ENCODE results near the gene KLHL12.
"Not testable (repeated sequence)": the region's sequence is repeated elsewhere in the genome, so short reads cannot be mapped to it uniquely, and the experiment has no call there.

The KLHL12 gene

DNA sequence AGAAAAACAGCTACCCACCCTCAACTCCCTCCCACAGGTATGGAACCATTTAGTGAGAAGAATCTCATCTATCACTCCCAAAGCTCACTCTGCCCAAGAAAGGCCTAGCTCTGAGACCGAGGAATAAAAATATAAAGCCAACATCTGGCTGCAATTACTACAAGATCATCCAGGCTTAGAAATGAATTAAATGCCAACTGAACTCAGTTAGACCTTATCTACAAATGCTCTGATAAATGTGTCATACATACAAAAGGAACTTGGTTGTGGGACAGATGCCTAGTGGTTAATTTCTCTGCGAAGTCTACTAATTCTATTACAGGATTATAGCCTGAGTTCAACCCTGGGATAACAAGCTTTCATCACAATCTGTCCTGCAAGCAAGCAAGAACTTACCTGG, 24.4 kb upstream of the KLHL12 start:
- no peak for DNase-seq

DNA sequence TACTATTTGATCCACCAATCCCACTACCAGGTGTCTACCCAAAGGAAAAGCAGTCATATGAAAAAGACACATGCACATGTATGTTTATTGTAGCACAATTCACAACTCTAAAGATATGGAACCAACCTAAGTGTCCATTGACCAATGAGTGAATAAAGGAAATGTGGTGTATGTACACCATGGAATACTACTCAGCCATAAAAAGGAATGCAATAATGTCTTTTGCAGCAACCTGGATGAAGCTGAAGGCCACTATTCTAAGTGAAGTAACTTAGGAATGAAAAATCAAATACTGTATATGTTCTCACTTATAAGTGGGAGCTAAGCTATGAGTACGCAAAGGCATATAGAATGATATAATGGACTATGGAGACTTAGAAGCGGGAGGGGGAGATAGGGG, 18.4 kb upstream of the KLHL12 start:
- no peak for DNase-seq

GRCh38 chr1:202944438-202944921, 17.4 kb upstream of the KLHL12 start:
- no peak for DNase-seq

- DNase-seq: no peak
These were observed 15.4 kb upstream of the KLHL12 start for GRCh38 chr1:202942426-202942825.

GRCh38 chr1:202941372-202941771, 14.3 kb upstream of the KLHL12 start:
- DNase-seq: no peak

- no peak for DNase-seq
These were observed 13.5 kb upstream of the KLHL12 start for GRCh38 chr1:202940561-202940960.

DNA sequence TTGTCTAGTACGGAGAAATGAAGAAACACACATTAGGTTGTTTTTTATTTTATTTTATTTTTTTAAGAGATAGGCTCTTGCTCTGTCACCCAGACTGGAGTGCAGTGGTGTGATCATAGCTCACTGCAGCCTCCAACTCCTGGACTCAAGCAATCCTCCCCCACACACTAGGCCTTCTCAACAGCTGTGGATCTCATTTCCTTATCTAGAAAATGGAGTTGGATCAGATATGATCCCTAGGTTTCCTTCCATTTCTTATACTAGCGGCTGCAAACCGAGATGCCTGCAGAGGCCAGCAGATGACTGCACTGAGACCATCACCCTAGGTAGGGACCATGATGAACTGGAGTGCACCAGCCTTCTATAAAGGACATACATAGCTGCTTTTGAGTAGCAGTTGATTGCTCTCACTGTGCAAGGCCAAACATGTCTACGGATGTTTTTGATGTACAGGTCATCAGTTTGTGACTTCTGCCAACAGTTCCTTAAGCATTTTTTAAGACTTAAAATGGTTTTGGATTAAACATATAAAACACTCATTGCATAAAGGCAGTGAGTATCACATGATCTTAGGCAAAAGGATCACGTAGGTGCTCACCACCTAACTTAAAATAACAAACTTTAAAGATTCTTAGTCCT, 11.4 kb upstream of the KLHL12 start:
- no peak for DNase-seq

GRCh38 chr1:202936409-202936808, 9.4 kb upstream of the KLHL12 start:
- DNase-seq: not testable (repeated sequence)

- DNase-seq: no peak
These were observed 8.8 kb upstream of the KLHL12 start for GRCh38 chr1:202935844-202936243.

DNA sequence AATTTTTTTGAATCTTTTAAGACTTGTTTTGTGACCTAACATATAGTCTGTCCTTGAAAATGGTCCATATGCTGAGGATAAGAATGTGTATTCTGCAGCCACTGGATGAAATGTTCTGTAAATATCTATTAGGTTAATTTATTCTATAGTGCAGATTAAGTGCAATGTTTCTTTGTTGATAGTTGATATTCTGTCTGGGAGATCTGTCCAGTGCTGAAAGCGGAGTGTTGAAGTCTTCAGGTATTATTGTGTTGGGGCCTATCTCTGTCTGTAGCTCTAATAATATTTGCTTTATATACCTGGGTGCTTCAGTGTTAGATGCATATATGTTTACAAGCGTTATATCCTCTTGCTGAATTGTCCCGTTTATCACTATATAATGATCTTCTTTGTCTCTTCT, 7.7 kb upstream of the KLHL12 start:
- DNase-seq: no peak

- DNase-seq: no peak
These were observed 5.4 kb upstream of the KLHL12 start for GRCh38 chr1:202932476-202932875.

- no peak for DNase-seq
These were observed 3.5 kb downstream of the KLHL12 start for GRCh38 chr1:202923533-202923932.

DNA sequence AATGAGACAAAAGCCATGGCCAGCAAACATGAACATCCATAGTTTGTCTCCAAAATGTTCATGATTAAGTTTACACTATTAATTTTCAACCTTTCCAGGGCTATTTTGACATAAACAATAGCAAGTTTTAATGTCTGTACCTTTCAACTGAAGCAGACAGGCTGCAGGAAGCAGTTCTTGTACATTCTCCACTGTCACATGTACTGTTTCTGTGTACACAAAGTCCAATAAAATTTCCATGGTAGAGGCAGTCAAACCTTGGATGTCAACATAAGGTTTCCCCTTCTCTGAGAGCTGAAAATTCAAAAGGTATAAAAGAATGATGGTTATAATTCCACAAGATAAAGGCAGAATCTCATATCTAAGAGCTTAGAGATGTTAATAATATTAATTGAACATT, 7.4 kb downstream of the KLHL12 start:
- no peak for DNase-seq

DNA sequence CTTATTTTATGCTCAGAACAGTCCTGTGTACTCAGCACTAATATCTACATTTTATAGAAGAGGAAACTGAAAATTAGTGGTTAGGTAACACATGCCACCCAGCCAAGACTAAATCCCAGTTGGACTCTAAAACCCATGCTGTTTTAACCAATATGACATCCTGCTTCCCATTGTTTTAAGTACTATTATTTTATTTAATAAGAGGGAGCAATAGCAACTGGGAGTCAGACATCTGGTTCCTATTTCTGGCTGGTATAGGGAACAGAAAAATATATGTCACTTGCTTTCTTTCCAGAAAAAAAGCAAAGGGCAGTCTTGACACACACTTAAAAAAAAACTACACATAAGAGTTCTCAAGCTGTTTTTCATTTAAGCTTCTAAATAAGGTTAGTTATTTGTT, 11.9 kb downstream of the KLHL12 start:
- DNase-seq: no peak

GRCh38 chr1:202912476-202912875, 14.6 kb downstream of the KLHL12 start:
- DNase-seq: not testable (repeated sequence)

- DNase-seq: no peak
These were observed 17.5 kb downstream of the KLHL12 start for GRCh38 chr1:202909494-202909893.

DNA sequence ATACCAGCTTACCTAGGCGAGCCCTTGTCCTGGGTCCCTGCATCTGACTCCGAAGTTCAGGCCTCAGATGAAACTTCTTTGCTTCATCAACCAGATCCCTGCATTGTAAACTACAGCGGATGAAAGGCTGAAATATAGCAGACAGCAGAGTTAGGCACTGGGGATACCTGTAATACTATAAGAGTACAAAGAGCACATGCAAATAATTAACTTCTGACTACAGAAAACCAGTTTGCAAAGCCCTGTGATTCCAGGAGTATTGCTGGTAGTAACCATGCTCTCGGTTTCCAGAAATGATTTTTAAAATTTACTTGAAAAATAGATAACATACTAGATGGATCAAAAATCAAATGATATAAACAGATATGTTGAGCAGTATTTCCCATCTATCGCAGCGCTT, 18.0 kb downstream of the KLHL12 start:
- DNase-seq: no peak

GRCh38 chr1:202905331-202905730, 21.7 kb downstream of the KLHL12 start:
- no peak for DNase-seq

- DNase-seq: not testable (repeated sequence)
These were observed 23.2 kb downstream of the KLHL12 start for GRCh38 chr1:202903808-202904207.

GRCh38 chr1:202901555-202901954, 25.5 kb downstream of the KLHL12 start:
- no peak for DNase-seq

DNA sequence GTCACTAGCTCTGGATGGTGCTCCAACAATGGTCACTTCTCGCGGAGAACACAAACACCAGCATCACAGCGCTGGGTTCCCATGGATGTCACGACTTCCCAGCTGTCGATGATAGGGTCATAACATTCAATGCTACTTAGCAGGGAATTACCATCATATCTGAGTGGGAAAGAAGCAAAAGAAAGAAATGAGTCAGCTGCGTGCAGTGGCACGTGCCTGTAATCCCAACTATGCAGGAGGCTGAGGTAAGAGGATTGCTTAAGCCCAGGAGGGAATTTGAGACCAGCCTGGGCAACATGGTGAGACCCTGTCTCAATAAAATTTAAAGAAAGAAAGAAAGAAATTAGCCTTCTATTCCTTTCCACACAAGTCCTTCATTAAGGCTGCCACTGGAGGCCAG, 34.5 kb downstream of the KLHL12 start:
- no peak for DNase-seq

DNA sequence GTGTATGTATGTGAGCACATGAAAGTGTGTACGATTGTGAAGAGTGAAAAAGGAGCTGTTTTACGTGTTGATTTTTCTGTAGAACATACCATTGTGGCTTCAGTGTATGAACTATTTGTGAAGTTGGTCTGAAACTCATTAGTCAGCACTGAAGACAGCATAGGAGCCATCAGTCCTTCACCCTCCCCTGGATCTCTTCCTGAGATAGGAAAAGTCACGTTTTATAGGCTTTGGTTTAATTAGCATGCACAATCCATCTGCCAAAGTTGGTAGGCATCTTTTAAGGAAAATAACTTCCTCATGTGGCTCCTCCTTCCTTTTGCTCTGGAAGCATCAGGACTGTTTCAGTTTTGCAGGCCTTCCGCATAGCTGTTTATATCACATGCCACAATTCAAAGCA, 36.6 kb downstream of the KLHL12 start:
- DNase-seq: no peak

DNA sequence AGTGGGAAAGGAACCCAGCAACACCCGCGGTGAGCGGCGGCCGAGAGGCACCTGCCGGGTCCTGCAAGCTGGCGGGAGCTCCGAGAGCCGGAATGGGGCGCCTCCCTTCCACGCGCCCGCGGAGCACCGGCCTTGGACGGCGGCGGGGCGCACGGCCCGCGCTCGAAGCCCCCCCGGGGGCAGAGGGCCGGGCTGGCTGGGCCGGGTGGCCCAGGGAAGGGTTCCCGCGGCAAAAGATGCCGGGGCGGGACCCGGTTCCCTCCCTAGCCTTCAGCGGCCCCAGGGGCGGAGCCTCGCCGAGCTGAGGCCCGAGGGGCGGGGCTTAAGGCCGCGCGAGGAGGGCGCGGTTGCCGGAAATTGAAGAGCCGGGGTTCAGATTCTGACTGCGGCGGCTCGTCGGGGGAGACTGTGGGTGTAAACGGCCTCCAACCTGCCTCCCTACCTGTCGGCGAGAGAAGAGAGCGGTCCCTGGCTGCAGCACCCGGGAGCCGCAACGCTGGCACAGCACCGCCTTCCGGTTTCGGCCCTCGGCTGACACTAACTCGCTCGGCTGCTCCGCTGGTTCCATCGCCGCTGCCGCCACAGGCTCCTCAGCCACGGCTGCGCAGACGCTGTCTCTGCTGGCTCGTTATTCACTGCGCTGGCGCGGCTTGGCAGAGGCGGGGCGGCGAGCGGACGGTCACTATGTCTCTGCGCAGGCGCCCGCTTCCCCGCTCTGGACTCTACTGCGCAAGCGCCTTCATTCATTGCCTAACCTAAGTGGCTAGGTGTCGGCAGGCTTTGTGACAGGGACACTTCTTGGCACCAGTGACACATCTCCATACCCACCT, 38.3 kb downstream of the KLHL12 start, which contains the start of gene RABIF:
Gene RABIF (minus strand): TSS at position 619 of the 830 bp plus-strand sequence. CDS start 51 bp downstream, at position 568.
- DNase-seq: peak; percentile 94

DNA sequence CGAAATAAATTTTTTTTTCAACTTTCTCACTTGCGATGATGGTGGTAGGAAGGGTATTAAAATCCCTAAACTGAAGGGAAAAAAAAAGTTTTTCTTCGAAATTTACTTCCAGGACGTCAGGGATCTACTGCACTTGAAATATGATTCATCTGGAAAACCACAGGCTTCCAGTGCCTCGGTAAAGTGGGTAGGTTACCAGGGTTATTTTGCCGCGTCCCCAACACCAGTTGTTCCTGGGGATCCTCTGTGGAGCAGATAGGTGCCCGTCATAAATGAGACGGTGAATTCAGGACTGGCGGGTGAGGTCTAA, 38.9 kb downstream of the KLHL12 start:
- DNase-seq: peak; percentile 38
